BE2C (cell line): ENCODE results near the gene TPRA1.

Source experiments
- DNase-seq: peaks from one replicate; pipeline ENCODE4 v3.0.0-alpha.2; 2020
- H3K27me3 ChIP-seq: fragments of 250-450 bp; sonication (Bioruptor Pico); 2 replicates; pipeline ENCODE4 v1.5.1; 2020; ENCODE audit warnings: mild to moderate bottlenecking
- H3K36me3 ChIP-seq: fragments of 250-450 bp; sonication (Bioruptor Pico); 2 replicates; pipeline ENCODE4 v1.5.1; 2020; ENCODE audit warnings: mild to moderate bottlenecking
- H3K4me1 ChIP-seq: fragments of 250-450 bp; sonication (Bioruptor Pico); 2 replicates; pipeline ENCODE4 v1.5.1; 2020
- H3K4me3 ChIP-seq: 2 replicates; pipeline ENCODE4 v1.5.1; 2011; ENCODE audit warnings: low read depth, low read length
- H3K9me3 ChIP-seq: fragments of 250-450 bp; sonication (Bioruptor Pico); 2 replicates; pipeline ENCODE4 v1.5.1; 2020
- TF ChIP-seq, protein P1 (sequence below): IDR thresholded peaks from 2 replicates; pipeline ENCODE4 v1.5.1; 2012; ENCODE audit warnings: mild to moderate bottlenecking, low read depth, low read length

TPRA1 gene

DNA sequence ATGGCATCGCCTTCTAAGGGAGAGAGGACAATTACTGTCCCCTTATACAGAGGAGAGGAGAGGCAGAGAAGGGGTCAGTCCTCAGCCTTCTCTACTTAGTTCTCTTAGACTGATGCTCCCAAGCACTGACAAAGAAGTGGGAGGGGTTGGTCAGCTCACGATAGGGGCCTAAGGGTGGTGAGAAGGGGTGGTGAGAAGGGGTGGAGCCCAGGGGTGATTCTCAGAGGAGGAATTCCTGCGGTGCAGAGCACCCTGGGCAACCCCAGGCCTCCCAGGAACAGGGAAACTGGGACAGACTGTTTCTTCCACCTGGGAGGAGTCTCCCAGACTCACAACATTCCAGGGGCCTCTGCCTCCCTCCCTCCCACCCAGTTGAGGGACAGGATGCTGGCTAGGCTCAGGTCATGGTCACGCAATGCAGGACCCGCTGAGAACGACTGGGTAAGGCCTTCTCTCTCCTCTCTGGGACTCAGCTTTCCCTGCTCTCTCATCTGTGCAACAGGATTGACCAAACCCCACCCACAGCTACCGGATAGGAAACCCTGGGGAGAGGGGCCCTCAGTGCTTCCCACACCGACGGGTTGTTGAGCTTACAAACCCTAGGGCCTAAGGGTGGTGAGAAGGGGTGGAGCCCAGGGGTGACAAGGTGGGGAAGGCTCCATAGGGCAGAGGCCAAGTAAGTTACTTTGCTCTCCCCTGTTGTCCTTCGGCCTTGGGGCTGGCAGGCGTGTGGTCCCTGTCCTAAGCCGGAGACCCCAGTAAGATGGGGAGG lies 1.5 kb downstream of the TPRA1 start:
- no peaks in the 10 kb centered on the region for H3K9me3 ChIP-seq
- peak overlapping the region; percentile 80 for H3K4me3 ChIP-seq
- no peaks in the 10 kb centered on the region for H3K27me3 ChIP-seq
- peaks cover 2% of the 10 kb centered on the region; the same call in 1 of the 2 replicates for H3K4me1 ChIP-seq
- peaks cover 3% of the 10 kb centered on the region for H3K36me3 ChIP-seq
- TF ChIP-seq, protein P1, sequence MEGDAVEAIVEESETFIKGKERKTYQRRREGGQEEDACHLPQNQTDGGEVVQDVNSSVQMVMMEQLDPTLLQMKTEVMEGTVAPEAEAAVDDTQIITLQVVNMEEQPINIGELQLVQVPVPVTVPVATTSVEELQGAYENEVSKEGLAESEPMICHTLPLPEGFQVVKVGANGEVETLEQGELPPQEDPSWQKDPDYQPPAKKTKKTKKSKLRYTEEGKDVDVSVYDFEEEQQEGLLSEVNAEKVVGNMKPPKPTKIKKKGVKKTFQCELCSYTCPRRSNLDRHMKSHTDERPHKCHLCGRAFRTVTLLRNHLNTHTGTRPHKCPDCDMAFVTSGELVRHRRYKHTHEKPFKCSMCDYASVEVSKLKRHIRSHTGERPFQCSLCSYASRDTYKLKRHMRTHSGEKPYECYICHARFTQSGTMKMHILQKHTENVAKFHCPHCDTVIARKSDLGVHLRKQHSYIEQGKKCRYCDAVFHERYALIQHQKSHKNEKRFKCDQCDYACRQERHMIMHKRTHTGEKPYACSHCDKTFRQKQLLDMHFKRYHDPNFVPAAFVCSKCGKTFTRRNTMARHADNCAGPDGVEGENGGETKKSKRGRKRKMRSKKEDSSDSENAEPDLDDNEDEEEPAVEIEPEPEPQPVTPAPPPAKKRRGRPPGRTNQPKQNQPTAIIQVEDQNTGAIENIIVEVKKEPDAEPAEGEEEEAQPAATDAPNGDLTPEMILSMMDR, result no peak
- DNase-seq, result no peak

DNA sequence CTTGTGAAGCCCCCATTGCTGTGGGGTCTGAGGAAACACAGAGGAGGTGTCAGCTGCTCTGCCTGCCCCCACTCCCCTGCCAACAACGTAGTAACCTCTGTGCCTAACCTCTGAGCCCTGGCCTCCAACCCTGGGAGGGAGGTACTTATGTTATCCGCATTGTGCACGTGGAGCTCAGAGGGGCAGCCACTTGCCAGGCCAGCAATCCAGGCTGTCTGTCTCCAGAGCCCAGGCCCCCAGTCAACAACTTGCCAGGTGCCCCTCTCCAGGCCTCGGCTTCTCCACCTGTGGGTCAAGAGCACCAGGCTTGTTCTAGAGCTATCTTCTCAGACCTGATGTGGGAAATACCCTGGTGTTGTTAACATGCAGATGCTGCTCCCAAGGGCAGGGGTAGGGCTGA lies 2.7 kb downstream of the TPRA1 start:
- peaks cover 3% of the 10 kb centered on the region for H3K36me3 ChIP-seq
- no peak overlapping the region for H3K4me3 ChIP-seq
- no peaks in the 10 kb centered on the region for H3K27me3 ChIP-seq
- TF ChIP-seq, protein P1, result no peak
- DNase-seq, result no peak
- peaks cover 2% of the 10 kb centered on the region; the same call in 1 of the 2 replicates for H3K4me1 ChIP-seq
- no peaks in the 10 kb centered on the region for H3K9me3 ChIP-seq

DNA sequence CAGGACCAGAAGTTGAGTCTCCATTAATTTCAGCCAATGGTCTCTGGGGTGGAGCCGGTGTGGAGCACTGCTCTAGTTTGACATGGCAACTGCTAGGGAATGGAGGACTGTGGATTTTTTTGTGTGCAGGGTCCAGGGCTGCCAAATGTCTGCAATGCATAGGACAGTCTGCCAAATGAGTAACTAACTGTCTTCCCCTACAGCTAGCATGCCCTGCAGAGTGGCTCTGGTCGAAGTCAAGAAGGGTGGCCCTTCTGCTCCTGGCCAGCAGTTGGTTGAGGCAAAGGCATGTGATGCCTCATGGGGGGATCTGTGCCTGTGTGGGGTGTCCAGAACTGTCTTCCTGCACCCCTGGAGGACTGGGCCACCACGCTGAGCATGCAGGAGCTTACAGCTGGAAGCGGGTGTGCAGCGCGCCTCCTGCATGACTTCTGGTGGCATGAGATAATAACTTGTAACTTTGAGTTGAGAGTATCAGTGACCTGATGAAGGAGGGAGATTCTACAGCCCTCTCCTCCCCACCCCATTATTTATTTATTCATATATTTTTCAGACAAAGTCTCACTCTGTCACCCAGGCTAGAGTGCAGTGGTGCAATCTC lies 4.6 kb downstream of the TPRA1 start:
- peaks cover 2% of the 10 kb centered on the region; the same call in 1 of the 2 replicates for H3K4me1 ChIP-seq

DNA sequence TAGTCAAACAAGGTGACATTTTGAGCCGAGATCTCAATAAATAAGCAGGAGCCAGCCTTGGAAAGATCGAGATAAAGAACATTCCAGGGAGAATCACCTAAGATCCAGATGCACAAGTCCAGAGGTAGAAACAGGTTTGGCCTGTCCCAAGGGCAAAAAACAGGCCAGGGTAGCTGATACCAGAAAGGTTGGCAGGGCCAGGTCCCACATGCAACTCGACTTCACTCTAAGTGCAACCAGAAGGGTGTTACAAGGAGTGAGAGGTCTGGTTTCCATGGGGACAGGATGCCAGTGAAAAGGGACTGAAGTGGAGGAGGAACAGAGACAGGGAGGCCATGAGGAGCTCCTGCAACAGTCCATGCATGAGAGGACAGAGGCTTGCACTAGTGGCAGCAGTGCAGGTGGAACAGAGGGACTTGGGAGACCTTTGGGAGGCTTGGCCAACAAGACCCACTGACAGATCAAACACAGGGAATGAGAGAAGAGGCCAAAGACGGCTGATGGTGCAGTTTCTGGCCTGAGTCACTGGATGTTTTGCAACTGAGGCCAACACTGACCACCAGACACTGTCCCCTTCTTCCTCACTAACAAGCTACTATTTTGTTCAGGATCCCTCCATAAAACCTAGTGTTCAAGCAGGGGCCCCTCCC lies 5.2 kb downstream of the TPRA1 start:
- H3K27me3 ChIP-seq, result no peaks in the 10 kb centered on the region
- H3K4me1 ChIP-seq, result peaks cover 2% of the 10 kb centered on the region; the same call in 1 of the 2 replicates
- H3K36me3 ChIP-seq, result peaks cover 3% of the 10 kb centered on the region
- no peak overlapping the region for H3K4me3 ChIP-seq
- TF ChIP-seq, protein P1, result no peak
- H3K9me3 ChIP-seq, result no peaks in the 10 kb centered on the region
- no peak for DNase-seq

More for the DNA sequence above, 4.6 kb downstream of the TPRA1 start:
- H3K27me3 ChIP-seq, result no peaks in the 10 kb centered on the region
- H3K9me3 ChIP-seq, result no peaks in the 10 kb centered on the region
- peaks cover 3% of the 10 kb centered on the region for H3K36me3 ChIP-seq
- TF ChIP-seq, protein P1, result no peak
- no peak overlapping the region for H3K4me3 ChIP-seq
- no peak for DNase-seq

DNA sequence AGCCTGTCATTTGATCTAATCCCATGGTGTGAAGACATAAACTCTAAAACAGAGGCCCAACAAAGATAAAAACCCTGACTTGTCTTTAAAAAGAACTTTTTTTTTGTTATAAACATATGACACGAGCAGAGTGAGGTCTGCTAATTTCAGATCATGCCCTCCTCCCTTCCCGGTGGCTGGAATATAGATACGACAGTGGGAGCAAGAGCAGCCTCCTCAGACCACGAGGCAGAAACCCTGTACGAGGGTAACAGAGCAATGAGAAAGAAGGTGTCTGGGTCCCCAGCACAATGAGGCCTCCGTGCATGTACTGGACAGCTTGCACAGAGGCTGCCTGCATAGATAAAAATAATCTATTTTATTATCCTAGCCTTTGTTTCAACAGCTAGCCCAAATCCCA lies 5.8 kb downstream of the TPRA1 start:
- no peak for DNase-seq
- Histone ChIP-seq H3K27me3 (no peaks in the 10 kb centered on the region), H3K4me1 (peaks cover 2% of the 10 kb centered on the region; the same call in 1 of the 2 replicates), H3K4me3 (no peak overlapping the region), H3K9me3 (no peaks in the 10 kb centered on the region), H3K36me3 (peaks cover 3% of the 10 kb centered on the region; the same call in 1 of the 2 replicates)
- TF ChIP-seq, protein P1, result no peak
